HCT116 (cell line): ENCODE measurements around the gene EML4. TPM values are rescaled to one million over a fixed set of nuclear protein-coding genes. Genes with fewer than 3 reads are reported as not detected.
"Not testable (repeated sequence)": the region's sequence is repeated elsewhere in the genome, so short reads cannot be mapped to it uniquely, and the experiment has no call there.

ENCODE experiments used
- ATAC-seq: fragments of 200-7000 bp; cut with Tn5 transposase; 2 replicates; pipeline ENCODE4 v1.9.1; 2020; ENCODE audit warnings: mild to moderate bottlenecking, moderate library complexity
- BruUV-seq: library from RNA; stranded (reverse); fragments of 400-500 nt; replicated peaks from 2 replicates; lab custom pipeline; 2021; lab: Mats Ljungman, UMichigan
- CTCF ChIA-PET: fragments of 300-600 bp; sonication (Branson Sonifier 250); formaldehyde crosslinking; loops from one replicate; lab custom pipeline; 2021; ENCODE audit warnings: antibody characterized with exemption; lab: Charles Lee
- POLR2A ChIA-PET: fragments of 300-600, 350-600 bp; sonication (Branson Sonifier 250); formaldehyde crosslinking; loops from one replicate; lab custom pipeline; 2021; ENCODE audit warnings: antibody characterized with exemption; lab: Charles Lee
- RAD21 ChIA-PET, 2 experiments: fragments of 300-600 bp; sonication (Branson Sonifier 250); formaldehyde crosslinking; loops; one replicate each; lab custom pipeline; 2023; ENCODE audit warnings: low total read pairs in 2 of 2; ENCODE audit not compliant: uncharacterized antibody in 2 of 2, unreplicated experiment in 2 of 2, low non-redundant PET in 1 of 2; lab: Charles Lee
- DNase-seq: peaks from one replicate; pipeline ENCODE4 v3.0.0-alpha.2; 2010; ENCODE audit warnings: low read depth, low spot score
- H2AFZ ChIP-seq: fragments of 200-600 bp; shearing (Covaris generic), sonication (generic); 2 replicates; pipeline ENCODE4 v1.6.1; 2017; ENCODE audit warnings: low read depth, mixed run types, mixed read lengths, antibody characterized with exemption, low read length; ENCODE audit not compliant: poor library complexity, severe bottlenecking
- H3K27ac ChIP-seq: 2 replicates; pipeline ENCODE4 v1.5.1; 2012; ENCODE audit warnings: low read depth, low read length
- H3K27me3 ChIP-seq: fragments of 200-600 bp; sonication (generic); 2 replicates; pipeline ENCODE4 v1.6.1; 2016; ENCODE audit warnings: mixed run types, low read length, mixed read lengths; ENCODE audit not compliant: insufficient read depth
- H3K36me3 ChIP-seq, 2 experiments: fragments of 200-500 bp in 1 of 2; fragments of 200-600 bp in 1 of 2; sonication (Bioruptor generic) in 1 of 2; sonication (generic) in 1 of 2; 2 replicates each; pipeline versions ENCODE4 v1.5.1 to v1.6.1; 2014 to 2016; ENCODE audit warnings: low read length in 2 of 2, inconsistent platforms in 1 of 2, mixed read lengths in 1 of 2, mixed run types in 1 of 2; ENCODE audit not compliant: insufficient read depth in 2 of 2, control insufficient read depth in 1 of 2
- H3K4me1 ChIP-seq, 2 experiments: fragments of 200-600 bp in 1 of 2; sonication (generic) in 1 of 2; 2 replicates each; pipeline versions ENCODE4 v1.5.1 to v1.6.1; 2012 to 2017; ENCODE audit warnings: low read length in 2 of 2, inconsistent platforms in 1 of 2, mild to moderate bottlenecking in 1 of 2, mixed read lengths in 1 of 2, mixed run types in 1 of 2, moderate library complexity in 1 of 2; ENCODE audit not compliant: insufficient read depth in 2 of 2, control insufficient read depth in 1 of 2
- H3K4me2 ChIP-seq: fragments of 200-600 bp; sonication (generic); 2 replicates; pipeline ENCODE4 v1.6.1; 2017; ENCODE audit warnings: mixed run types, low read length, mixed read lengths
- H3K4me3 ChIP-seq, 2 experiments: fragments of 200-600 bp in 1 of 2; sonication (generic) in 1 of 2; replicated peaks in 1 of 2; 2 replicates each; pipeline ENCODE4 v1.5.1; 2011 to 2016; ENCODE audit warnings: low read length in 2 of 2, control low read depth in 1 of 2, low read depth in 1 of 2, mild to moderate bottlenecking in 1 of 2, mixed read lengths in 1 of 2, mixed run types in 1 of 2
- H3K79me2 ChIP-seq: fragments of 200-600 bp; sonication (generic); 2 replicates; pipeline ENCODE4 v1.6.1; 2017; ENCODE audit warnings: mild to moderate bottlenecking, mixed run types, low read length, moderate library complexity, mixed read lengths; ENCODE audit not compliant: insufficient read depth
- H3K9ac ChIP-seq: fragments of 200-600 bp; sonication (generic); 2 replicates; pipeline ENCODE4 v1.6.1; 2016; ENCODE audit warnings: low read length, mixed read lengths
- H3K9me2 ChIP-seq: fragments of 200-600 bp; sonication (generic), shearing (Covaris generic); 2 replicates; pipeline ENCODE4 v1.6.1; 2017; ENCODE audit warnings: mixed run types, mild to moderate bottlenecking, moderate library complexity; ENCODE audit not compliant: insufficient read depth
- H3K9me3 ChIP-seq, 2 experiments: fragments of 200-500 bp in 1 of 2; fragments of 200-600 bp in 1 of 2; sonication (Bioruptor generic) in 1 of 2; sonication (generic) in 1 of 2; 2 replicates each; pipeline ENCODE4 v1.6.1; 2014 to 2017; ENCODE audit warnings: low read length in 2 of 2, mixed read lengths in 2 of 2, inconsistent platforms in 1 of 2, low read depth in 1 of 2, mild to moderate bottlenecking in 1 of 2, mixed run types in 1 of 2, moderate library complexity in 1 of 2; ENCODE audit not compliant: control insufficient read depth in 1 of 2, insufficient read depth in 1 of 2
- H4K20me1 ChIP-seq: fragments of 200-600 bp; sonication (generic), shearing (Covaris generic); 2 replicates; pipeline ENCODE4 v1.6.1; 2017; ENCODE audit warnings: mixed run types, mild to moderate bottlenecking, moderate library complexity; ENCODE audit not compliant: insufficient read depth
- CBX3 ChIP-seq: IDR thresholded peaks from 2 replicates; pipeline ENCODE4 v1.6.1; 2012; ENCODE audit warnings: low read depth
- CEBPB ChIP-seq: IDR thresholded peaks from 2 replicates; pipeline ENCODE4 v1.6.1; 2012; ENCODE audit warnings: low read depth
- EGR1 ChIP-seq: IDR thresholded peaks from 2 replicates; pipeline ENCODE4 v1.6.1; 2012; ENCODE audit warnings: low read depth
- EZH2phosphoT487 ChIP-seq: fragments of 200-600 bp; IDR thresholded peaks from 2 replicates; pipeline ENCODE4 v1.6.1; 2018; ENCODE audit warnings: antibody characterized with exemption, borderline replicate concordance
- FOSL1 ChIP-seq: IDR thresholded peaks from 2 replicates; pipeline ENCODE4 v1.6.1; 2012; ENCODE audit warnings: low read depth
- MAX ChIP-seq: IDR thresholded peaks from 2 replicates; pipeline ENCODE4 v1.6.1; 2012
- RAD21 ChIP-seq: IDR thresholded peaks from 2 replicates; pipeline ENCODE4 v1.6.1; 2012; ENCODE audit warnings: low read depth, mild to moderate bottlenecking
- SP1 ChIP-seq: IDR thresholded peaks from 2 replicates; pipeline ENCODE4 v1.6.1; 2012; ENCODE audit warnings: low read depth
- TCF7L2 ChIP-seq: IDR thresholded peaks from 2 replicates; pipeline ENCODE4 v1.7.0; 2011; ENCODE audit warnings: borderline replicate concordance, inconsistent platforms; ENCODE audit not compliant: insufficient read depth, insufficient read length; ENCODE audit errors: extremely low read depth
- ZBTB33 ChIP-seq: IDR thresholded peaks from 2 replicates; pipeline ENCODE4 v1.6.1; 2011; ENCODE audit warnings: mild to moderate bottlenecking, low read length, moderate library complexity; ENCODE audit not compliant: insufficient replicate concordance; ENCODE audit errors: extremely low read depth
- intact Hi-C: fragments of 100-400 bp; cut with micrococcal nuclease; formaldehyde crosslinking; loops from 2 replicates; pipeline ENCODE4 v1.10.0; 2022
- total RNA-seq: library from RNA; stranded (reverse); gene quantifications from one replicate; pipeline ENCODE4 v1.2.1, GENCODE V29; 2021; ENCODE audit not compliant: unreplicated experiment
- TF ChIP-seq, protein P1 (sequence below): IDR thresholded peaks from 2 replicates; pipeline ENCODE4 v1.6.1; 2012

The EML4 gene
- total RNA-seq, 1 experiment from 2014 or later: 53.5 TPM

- TF ChIP-seq EGR1 (no peak), MAX (no peak)
Observed at GRCh38 chr2:42129487-42129852, 39.7 kb upstream of the EML4 start (continued).

DNA sequence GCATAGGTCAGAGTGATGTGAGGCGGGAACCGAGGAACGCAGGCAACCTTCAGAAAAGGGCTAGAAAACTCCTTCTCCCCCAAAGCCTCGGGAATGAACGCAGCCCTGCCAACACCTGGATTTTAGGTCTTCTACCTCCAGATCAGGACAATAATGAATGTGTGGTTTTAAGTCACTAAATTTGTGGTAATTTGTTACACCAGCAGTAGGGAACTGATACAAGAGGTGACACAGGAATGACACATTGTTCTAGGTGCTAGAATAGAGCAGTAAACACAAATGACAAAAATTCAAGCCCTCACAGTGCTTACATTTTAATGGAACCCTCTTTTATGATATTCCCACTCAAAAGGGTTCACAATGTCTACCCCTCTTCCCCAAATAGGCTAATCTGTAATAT is 39.2 kb upstream of the EML4 start:
- Histone ChIP-seq H3K27ac (no peak overlapping the region), H3K9me2 (no peaks in the 10 kb centered on the region), H2AFZ (no peak overlapping the region), H3K4me3 (no peak overlapping the region), H3K27me3 (no peaks in the 10 kb centered on the region; the same call in 1 of the 2 replicates), H3K9ac (no peak overlapping the region), H3K9me3 (no peaks in the 10 kb centered on the region), H3K79me2 (no peaks in the 10 kb centered on the region), H4K20me1 (no peaks in the 10 kb centered on the region), H3K36me3 (no peaks in the 10 kb centered on the region), H3K4me1 (peaks cover 12 to 27% of the 10 kb centered on the region in 2 experiments), H3K4me2 (no peak overlapping the region)
- intact Hi-C loops: no loop called here
- ATAC-seq: no peak
- BruUV-seq: no TSS peak
- ChIA-PET RAD21 (no interaction called here), POLR2A (no interaction called here), CTCF (no interaction called here)
- TF ChIP-seq RAD21 (no peak), EZH2phosphoT487 (no peak), CBX3 (no peak), TCF7L2 (no peak), CEBPB (no peak), ZBTB33 (no peak), FOSL1 (no peak), SP1 (no peak)
- TF ChIP-seq, protein P1, sequence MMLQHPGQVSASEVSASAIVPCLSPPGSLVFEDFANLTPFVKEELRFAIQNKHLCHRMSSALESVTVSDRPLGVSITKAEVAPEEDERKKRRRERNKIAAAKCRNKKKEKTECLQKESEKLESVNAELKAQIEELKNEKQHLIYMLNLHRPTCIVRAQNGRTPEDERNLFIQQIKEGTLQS: no peak
- no peak for DNase-seq

DNA sequence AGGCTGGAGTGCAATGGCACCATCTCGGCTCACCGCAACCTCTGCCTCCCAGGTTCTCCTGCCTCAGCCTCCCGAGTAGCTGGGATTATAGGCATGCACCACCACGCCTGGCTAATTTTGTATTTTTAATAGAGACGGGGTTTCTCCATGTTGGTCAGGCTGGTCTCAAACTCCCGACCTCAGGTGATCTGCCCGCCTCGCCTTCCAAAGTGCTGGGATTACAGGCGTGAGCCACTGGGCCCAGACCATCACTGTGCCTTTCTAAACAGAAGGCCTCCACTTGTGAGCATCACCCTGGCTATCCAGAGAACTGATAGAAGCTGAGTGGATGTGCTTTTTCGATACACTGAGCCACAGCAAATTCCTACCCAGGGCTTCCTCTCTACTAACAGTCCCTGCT is 38.3 kb upstream of the EML4 start:
- H3K36me3 ChIP-seq, BruUV-seq, H3K27me3 ChIP-seq, H4K20me1 ChIP-seq, H3K27ac ChIP-seq, H3K9me2 ChIP-seq, H3K9ac ChIP-seq, POLR2A ChIA-PET, CTCF ChIA-PET, ATAC-seq, RAD21 ChIA-PET, DNase-seq, H2AFZ ChIP-seq, H3K4me3 ChIP-seq, H3K9me3 ChIP-seq, intact Hi-C loops, H3K79me2 ChIP-seq, H3K4me2 ChIP-seq: not testable (repeated sequence)
- H3K4me1 ChIP-seq: peaks cover 12 to 24% of the 10 kb centered on the region in 2 experiments
